Measurements from ENCODE around the gene DOCK1.

GRCh38 chr10:127094984-127095383, 189.8 kb downstream of the DOCK1 start:
- TF ChIP-seq CTCF (IDR thresholded peaks at IDR 0.05; ENCODE audit: low read depth, low read length) = no peak
- no peak for TF ChIP-seq POLR2A (IDR thresholded peaks at IDR 0.05; ENCODE audit: extremely low read depth, insufficient read length)
- no peak for TF ChIP-seq MYC (IDR thresholded peaks at IDR 0.05; ENCODE audit: low read depth, low read length)
- TF ChIP-seq MAX (IDR thresholded peaks at IDR 0.05; ENCODE audit: low read depth, low read length) = no peak

Measured in NB4 (cell line).